CD4-positive, alpha-beta T cell treated with Interleukin-4 for 1 hour (primary cell): ENCODE measurements around the gene GDPD4.

Experiments
- DNase-seq, 2 donors: peaks; one replicate each; pipeline ENCODE4 v3.0.0-alpha.2; 2020 to 2022

Gene GDPD4

DNA sequence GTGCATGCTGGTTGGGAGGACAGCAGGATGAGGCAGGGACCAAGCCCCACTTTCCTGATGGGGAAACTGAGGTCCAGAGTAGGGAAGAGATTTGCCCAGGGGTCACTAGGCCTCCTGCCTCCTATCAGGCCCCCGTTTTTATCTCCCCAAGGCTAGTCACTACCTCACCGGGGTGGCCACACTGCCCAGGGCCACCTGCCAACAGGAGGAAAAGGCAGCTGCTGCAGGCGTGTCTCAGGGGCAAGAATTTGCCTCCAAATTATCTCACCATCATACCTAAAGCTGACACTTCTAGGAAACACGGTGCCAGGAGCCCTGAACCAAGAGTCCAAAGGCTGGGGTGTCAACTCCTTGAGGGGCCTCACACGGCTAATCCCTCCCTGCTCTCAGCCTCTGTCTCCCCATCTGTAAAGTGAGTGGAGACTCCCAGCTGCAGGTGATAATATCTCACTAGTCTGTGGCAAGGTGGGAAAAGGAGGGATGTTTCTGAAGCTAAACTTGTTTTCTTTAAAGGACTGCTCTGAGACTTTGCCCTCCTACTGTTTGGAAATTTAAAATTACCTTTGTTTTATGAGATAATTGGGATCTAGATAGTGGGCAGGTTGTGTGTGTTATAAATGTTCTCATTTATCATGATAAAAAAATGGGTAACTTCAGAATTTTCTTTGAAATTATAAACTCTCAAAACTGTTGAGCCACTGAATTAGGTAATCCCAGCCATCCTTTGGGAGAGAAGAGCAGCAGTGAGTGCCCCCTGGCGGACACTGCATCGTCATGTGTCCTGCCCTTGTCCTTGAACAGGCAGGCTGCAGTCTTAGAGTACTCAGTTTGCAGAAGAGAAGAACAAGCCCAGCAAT lies 113.5 kb downstream of the GDPD4 start:
- DNase-seq = peak; percentile 61 to 64

DNA sequence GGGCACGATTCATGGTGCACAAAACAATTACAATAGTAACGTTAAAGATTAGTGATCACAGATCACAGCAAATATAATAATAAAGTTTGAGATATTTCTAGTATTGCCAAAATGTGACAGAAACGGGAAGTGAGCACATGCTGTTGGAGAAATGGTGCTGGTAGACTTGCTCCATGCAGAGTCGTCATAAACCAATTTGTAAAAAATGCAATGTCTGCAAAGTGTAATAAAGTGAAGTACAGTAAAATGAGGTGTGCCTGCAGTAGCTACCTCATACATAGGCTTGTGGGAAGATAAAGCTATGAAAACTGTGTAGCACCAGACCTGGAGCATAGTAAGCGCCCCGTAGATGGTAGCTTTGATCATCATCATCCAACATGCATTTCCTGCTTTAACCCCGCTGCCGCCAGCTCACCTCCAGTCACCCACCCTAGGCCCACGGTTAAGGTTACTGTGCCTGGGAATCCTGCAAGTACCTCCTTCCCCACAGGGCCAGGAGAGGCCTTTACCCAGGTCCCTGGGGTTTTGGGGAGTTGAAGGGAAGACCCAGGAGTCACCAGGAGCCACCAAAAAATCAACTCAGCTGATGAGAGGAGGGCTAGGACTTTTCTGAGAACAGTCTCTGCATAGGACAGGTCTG lies 114.3 kb downstream of the GDPD4 start:
- DNase-seq = no peak

DNA sequence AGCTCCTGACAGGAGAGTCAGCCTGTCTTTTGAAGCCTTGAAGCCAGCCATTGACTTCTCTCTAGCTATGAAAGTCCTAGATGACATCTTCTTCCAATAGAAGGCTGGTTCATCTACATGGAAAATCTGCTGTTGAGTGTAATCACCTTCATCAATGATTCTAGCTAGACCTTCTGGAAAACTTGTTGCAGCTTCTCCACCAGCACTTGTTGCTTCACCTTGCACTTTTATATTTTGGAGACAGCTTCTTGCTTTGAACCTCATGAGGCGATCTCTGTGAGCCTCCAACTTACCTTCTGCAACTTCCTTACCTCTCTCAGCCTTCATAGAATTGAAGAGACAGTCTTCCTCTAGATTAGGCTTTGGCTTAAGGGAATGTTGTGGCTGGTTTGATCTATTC lies 115.2 kb downstream of the GDPD4 start:
- no peak for DNase-seq

DNA sequence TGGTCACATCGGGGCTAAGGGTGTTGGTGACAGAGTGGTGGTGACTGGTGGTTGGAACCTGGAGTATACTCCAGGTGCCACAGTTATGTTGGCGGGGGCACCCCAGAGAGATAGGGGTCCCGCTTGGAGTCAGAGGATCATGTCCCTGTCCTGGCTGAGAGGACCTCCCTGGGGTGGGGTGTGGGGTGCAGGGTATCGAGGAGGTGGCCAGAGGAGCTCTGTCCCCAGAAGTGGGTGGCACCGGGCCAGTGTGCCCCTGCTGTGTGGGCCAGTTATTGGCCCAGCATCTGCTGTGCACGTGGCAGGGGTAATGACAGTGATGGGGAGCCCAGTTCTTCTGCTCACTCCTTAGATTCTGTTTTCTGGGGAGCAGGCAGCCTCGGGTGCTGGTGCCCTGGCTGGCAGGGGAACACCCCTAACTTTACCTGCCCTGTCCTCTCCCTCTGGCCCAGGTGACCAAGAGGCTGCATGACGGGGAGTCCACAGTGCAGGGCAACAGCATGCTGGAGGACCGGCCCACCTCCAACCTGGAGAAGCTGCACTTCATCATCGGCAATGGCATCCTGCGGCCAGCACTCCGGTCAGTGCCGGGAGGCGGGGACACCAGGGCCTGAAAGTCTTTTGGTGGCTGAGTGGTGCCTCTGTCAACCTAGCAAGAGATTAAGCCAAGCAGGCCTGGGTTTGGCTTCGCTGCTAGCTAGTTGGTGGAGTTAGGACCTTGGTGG lies 117.2 kb downstream of the GDPD4 start:
- no peak for DNase-seq

DNA sequence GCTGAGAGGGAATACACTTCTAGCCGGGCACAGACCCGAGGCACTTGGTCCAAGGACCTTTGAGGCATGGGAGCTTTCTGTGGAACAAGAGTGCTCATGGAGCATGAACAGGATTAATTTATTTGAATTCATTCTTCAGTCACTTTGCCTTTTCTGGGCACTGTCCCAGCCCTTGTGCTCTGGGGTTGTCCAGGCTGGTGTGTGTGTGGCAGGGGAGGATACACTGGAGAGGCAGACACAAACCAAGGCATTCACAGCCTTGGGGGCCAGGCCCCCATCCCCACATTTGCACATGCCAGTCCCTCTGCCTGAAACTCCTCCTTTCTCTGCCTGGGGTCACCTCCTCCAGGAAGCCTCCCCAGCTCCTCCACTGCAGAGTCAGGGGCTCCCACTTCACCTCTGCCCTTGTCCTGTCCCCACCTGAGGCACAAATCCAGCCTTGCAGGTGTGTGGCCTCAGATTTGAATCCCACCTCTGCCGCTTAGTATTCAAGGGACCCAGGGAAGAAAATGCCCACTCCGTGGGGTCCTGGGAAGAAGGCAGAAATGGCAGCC lies 118.0 kb downstream of the GDPD4 start:
- no peak for DNase-seq

DNA sequence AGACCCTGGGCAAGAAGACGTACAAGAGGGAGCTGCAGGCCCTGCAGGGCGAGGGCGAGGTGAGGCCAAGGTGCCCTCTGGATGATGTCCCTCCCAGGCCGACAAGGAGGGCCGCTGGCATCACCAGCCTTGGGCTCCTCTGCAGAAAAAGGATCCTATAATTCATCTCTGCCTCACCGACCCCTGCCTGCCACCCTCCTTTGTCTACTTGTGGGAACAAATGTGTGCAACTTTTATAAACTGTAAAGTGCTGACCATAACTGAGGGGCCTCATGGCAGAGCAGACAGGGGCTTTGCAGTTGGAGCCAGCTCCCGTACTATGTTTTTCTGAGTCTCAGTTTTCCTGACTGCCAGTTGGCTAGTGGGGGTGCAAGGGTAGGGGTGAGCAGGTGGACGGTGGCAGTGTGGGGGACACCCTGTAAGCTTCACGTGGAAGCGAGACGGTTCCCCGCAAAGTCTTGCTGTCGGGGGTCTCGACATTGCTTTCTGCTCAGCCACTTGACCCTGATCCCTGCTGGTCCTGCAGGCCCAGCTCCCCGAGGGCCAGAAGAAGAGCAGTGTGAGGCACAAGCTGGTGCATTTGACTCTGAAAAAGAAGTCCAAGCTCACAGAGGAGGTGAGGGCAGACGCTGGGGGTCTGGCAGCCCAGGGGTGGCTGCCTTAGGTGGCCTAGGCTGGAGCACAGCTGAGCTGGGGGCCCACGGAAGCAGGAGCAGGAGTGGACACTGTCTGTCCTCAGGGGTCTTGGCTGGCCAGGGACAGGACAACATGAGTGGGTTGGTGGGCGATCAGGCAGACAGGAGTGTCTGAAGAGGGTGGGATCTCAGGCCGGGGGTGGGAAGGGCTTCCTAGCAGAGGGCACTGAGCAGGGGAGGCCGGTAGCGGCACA lies 118.7 kb downstream of the GDPD4 start:
- no peak for DNase-seq

DNA sequence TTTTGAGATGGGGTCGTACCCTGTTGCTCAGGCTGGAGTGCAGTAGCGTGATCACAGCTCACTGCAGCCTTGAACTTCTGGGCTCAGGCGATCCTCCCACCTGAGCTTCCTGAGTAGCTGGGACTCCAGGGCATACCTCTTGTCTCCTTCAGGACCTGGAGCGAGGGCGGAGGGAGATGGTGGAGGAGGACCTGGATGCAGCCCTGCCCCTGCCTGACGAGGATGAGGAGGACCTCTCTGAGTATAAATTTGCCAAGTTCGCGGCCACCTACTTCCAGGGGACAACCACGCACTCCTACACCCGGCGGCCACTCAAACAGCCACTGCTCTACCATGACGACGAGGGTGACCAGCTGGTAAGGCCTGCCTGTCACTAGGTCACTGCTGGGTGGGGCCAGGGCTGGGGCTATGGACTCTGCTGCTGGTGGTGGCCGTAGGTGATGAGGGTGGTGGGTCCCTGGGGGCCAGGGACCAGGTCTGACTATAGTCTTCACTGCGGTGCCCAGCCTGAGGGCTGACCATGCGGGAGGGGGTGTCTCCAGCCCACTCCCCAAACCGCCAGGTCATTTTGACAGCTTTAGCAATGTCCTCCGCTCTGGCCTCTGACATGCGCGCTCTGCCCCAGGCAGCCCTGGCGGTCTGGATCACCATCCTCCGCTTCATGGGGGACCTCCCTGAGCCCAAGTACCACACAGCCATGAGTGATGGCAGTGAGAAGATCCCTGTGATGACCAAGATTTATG lies 119.5 kb downstream of the GDPD4 start:
- no peak for DNase-seq

DNA sequence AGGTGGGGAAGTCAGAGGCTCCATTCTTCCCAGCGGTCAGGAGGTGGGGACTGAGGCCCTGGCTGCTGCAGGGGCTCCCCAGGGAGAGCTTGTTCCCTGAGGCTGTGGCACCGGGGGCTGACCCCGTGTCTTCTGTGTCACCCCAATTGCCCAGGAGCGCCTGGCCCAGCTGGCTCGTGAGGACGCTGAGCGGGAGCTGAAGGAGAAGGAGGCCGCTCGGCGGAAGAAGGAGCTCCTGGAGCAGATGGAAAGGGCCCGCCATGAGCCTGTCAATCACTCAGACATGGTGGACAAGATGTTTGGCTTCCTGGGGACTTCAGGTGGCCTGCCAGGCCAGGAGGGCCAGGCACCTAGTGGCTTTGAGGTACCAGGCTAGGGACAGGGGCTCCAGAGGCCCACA lies 120.3 kb downstream of the GDPD4 start:
- DNase-seq = no peak

DNA sequence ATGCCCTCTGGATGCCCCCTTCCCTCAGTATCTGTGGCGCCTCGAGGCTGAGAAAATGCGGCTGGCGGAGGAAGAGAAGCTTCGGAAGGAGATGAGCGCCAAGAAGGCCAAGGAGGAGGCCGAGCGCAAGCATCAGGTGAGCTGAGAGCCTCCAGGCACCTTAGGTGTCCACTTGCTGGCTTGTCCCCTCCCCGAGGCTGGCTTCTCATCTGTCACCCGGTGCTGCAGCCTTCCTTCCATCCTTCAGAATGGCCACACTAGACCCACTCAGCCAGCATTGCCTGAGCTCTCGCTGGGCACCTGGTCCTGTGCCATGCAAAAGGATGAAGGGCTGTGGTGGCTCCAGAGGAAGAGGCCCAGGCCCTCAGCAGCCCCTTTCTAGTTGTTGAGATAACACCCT lies 121.1 kb downstream of the GDPD4 start:
- DNase-seq = no peak

DNA sequence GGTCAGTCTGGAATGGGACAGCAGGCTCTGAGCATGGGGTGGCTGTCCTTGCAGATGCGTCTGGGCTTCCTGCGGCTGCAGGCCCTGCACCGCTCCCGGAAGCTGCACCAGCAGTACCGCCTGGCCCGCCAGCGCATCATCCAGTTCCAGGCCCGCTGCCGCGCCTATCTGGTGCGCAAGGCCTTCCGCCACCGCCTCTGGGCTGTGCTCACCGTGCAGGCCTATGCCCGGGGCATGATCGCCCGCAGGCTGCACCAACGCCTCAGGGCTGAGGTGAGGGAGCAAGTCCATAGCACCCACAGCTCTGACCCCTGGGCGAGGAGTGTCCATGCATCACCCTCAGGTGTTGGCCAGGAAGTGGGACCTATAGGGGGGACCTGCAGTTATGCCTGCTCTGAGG lies 121.8 kb downstream of the GDPD4 start:
- no peak for DNase-seq

DNA sequence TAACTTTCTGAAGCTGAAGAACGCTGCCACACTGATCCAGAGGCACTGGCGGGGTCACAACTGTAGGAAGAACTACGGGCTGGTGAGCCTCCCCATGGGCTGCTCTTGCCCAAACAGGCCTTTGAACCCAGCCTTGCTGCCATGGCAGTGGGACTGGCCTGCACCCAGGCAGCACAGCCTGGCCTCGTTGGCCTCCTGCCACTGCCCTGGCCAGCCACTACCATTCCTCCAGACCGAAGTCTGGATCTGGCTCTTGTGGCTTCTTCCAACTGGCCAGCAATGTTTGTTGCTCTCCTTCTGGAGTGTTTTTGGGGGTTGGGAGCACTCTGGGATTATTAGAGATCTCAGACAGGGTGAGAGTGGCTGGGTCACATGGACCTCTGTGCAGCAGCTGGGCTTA lies 122.4 kb downstream of the GDPD4 start:
- DNase-seq = no peak

DNA sequence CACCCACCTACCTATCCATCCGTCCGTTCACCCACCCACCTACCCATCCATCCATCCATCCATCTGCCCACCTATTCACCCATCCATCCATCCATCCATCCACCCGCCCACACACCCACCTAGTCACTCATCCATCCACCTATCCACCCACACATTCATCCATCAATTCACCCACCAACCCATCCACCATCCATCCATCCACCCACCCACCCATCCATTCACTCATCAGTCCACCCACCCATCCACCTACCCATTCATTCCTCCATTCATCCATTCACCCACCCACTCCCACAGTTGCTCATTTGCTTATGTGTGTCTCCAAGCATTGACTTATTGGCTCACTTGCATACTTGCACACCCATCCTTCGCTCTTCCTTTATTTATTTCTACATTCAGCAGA lies 123.3 kb downstream of the GDPD4 start:
- DNase-seq = no peak

DNA sequence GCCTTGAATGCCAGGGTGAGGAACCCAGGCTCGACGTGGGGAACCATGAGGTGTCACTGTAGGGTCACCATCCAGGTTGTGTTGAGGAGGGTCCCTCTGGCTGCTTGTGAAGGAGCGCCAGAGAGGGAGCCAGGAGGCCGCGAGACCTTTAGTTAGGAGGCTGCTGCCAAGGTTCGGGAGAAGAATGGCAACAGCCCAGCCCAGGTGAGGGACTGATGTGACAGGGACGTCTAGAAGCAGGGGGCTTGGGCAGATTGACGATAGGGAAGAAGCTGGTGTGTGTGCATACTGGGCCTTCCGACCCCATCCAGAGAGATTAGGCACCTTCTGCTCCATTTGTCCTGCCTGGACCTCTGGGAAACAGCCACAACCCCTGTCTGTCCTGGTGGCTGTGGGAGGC lies 124.5 kb downstream of the GDPD4 start:
- no peak for DNase-seq

DNA sequence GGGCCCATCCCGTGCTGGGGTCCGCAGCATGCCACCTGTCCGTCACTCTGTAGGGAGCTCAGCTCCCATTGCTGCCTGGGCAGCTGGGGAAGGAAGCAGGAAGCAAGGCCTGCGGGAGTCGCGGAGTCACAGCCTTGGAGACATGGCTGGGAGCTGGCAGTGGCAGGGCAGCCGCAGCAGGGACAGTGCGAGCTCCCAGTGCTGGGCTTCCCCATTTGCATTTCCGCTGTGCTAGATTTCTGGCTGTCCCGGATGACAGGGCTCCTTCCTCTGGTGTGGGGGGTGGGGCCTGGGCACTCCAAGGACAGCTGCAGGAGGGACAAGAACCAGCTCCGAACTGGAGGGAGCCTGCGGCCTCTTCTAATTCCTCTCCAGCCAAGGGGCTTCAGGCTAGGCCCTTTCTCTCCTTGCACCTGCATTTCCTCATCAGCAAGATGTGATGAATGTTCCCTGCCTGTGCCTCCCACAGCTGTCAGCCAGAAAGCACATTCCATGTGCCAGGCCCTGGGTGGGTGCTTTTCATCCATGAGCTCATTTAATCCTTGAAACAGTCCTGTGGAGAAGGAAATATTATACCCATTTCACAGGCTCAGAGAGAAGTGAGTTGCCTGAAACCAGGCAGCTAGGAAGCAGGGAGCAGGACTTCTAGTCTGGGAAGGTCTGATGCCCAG lies 125.5 kb downstream of the GDPD4 start:
- DNase-seq = peak in 1 of 2 donors; percentile 54

DNA sequence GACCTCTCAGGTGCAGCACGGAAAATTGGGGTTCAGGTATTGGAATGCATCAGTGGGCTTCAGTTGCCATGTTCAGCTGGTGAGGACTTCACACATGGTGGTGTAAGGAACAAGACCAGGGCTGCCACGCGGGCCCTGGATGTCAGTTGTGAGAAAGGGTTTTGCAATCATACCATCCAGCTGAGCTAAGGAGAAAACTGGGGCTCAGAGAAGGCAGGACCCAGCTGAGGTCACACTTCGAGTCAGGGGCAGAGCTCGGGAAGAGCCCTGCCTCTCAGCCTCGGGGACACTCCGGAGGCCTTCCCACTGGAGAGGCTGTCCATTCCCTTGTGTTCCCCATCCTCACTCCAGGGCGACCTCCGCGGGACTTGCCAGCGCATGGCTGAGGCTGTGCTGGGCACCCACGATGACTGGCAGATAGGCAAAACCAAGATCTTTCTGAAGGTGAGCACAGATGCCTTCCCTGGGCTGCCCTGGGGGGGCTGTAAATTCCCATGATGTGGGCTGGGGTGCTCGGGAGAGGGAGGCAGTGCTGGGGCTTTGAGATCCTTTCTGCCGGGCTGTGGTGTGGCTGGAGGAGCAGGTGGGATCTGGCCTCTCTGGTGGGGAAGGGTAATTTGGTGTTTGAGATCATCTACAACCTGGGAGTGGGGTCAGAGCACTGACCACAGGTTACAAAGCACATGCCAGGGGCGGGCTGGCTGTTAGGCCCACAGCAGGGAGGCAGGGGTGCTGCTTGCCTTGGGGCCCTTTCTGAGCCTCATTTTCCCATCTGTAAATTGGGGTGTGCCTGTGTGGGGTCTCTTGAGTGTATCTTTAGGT lies 126.3 kb downstream of the GDPD4 start:
- DNase-seq = no peak

DNA sequence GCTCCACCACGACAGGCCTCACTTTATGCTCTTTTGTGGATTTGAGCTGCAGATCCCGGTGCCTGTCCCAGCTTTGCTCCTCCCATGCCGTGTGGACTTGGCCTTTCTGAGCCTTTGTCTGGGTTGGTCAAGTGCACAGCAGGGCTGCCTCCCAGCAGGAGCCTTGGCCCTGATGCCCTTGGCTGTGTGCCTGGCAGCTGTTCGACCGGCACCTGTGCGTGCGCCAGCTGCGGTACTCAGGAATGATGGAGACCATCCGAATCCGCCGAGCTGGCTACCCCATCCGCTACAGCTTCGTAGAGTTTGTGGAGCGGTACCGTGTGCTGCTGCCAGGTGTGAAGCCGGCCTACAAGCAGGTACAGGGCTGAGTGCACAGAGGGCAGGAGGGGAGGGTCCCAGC lies 126.9 kb downstream of the GDPD4 start:
- DNase-seq = no peak

DNA sequence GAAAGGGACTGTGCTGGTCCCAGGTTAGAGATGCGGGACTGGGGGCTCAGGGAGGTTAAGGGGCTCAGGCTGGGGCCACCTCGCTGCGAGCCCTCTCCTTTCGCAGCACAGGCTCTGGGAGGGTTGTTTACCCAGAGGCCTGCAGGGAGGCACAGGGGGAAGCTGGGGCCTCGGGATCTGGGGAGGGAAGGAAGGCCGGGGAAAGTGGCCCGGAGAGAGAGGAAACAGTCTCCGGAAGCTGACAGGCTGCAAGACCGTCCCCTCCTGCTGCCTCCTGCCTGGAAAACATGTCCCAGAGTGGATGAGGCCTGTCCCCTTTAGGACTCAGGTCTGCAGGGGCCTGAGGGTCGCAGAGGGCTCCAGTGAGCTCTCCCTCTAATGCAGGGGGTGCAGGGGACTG lies 128.0 kb downstream of the GDPD4 start:
- no peak for DNase-seq

DNA sequence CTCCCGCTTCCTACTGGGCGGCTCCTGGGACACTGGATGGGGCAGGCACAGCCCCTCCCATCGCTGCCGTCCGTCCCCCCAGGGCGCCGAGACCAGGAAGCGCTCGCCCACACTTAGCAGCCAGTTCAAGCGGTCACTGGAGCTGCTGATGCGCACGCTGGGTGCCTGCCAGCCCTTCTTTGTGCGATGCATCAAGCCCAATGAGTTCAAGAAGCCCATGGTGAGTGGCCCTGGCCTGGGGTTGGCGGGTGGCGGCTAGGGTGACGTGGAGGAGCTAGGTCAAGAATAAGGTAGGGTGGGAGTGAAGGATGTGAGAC lies 128.9 kb downstream of the GDPD4 start:
- no peak for DNase-seq

DNA sequence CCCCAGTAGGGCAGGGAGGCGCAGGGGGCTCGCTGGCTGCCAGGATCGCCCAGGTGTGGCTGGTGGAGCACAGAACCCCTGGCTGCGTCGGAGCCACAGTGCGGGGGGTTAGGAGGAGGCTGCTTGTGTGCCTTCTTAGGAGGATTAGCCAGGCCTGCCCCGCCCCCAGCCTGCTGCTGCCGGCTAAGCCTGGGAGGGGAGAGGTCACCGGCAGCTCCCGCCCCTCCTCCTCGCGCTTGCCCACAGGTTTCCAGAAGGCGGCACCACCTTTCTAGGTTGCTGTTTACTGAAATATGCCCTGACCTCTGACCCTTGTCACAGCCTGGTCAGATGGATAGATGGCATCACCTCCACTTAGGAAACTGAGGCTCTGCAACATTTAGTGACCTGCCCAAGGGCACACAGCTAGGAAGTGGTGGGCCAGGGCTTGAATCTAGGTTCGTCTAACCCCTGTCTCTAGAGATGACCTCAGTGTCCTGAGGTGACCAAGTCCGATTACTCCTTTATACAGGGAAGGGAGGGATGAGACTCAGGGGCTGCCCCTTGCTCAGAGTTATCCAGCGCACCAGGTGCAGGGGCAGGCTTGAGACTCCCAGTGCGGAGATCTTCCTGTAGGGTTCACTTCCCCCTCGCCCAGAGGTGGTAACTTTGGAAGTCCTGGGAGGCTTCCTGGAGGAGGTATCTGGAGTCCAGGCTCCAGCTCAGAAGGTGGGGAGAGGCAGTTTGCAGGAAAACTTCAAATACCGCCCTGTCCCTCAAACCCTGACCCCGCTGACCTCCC lies 129.4 kb downstream of the GDPD4 start:
- DNase-seq = no peak

DNA sequence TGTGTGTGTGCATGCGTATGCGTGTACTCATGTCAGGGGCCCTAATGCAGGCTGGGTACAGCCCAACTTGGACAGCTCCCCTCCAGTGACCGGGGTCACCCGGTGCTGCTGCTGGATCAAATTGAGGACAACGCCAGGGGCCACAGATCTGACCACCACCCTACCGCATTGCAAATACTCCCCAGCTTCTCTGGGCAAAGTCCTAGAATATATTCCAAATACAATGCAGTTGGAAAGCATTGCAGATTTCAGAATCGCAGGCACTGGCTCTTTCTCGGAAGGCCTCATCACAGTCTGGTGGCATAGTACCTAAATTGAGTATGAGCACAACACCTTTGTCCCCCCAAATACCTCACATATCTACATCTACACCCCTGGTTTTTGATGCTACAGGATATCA lies 130.2 kb downstream of the GDPD4 start:
- DNase-seq = no peak
